SU-DHL-6 (cell line): ENCODE measurements around the gene PRSS21.

Source experiments
- CTCF ChIP-seq: fragments of 200-600 bp; sonication (generic); IDR thresholded peaks from one replicate; pipeline ENCODE4 v1.5.1; 2017; ENCODE audit warnings: antibody characterized with exemption, mild to moderate bottlenecking, low read length, moderate library complexity; ENCODE audit not compliant: insufficient read depth, poor library complexity, severe bottlenecking
- EZH2phosphoT487 ChIP-seq: fragments of 200-600 bp; sonication (generic), shearing (Covaris generic); conservative IDR thresholded peaks from 2 replicates; pipeline ENCODE4 v1.6.1; 2018; ENCODE audit warnings: mild to moderate bottlenecking, antibody characterized with exemption, low read length, moderate library complexity, mixed read lengths

- TF ChIP-seq CTCF (no peak), EZH2phosphoT487 (no peak)
Observed at GRCh38 chr16:2856686-2857450, 39.8 kb downstream of the PRSS21 start.
